GM19240 (cell line): ENCODE measurements around the gene ZNF555.
"Not testable (repeated sequence)": the region's sequence is repeated elsewhere in the genome, so short reads cannot be mapped to it uniquely, and the experiment has no call there.

Experiments
- DNase-seq: peaks from one replicate; pipeline ENCODE4 v3.0.0; 2011; ENCODE audit warnings: low spot score; ENCODE audit not compliant: insufficient read length

The ZNF555 gene

DNA sequence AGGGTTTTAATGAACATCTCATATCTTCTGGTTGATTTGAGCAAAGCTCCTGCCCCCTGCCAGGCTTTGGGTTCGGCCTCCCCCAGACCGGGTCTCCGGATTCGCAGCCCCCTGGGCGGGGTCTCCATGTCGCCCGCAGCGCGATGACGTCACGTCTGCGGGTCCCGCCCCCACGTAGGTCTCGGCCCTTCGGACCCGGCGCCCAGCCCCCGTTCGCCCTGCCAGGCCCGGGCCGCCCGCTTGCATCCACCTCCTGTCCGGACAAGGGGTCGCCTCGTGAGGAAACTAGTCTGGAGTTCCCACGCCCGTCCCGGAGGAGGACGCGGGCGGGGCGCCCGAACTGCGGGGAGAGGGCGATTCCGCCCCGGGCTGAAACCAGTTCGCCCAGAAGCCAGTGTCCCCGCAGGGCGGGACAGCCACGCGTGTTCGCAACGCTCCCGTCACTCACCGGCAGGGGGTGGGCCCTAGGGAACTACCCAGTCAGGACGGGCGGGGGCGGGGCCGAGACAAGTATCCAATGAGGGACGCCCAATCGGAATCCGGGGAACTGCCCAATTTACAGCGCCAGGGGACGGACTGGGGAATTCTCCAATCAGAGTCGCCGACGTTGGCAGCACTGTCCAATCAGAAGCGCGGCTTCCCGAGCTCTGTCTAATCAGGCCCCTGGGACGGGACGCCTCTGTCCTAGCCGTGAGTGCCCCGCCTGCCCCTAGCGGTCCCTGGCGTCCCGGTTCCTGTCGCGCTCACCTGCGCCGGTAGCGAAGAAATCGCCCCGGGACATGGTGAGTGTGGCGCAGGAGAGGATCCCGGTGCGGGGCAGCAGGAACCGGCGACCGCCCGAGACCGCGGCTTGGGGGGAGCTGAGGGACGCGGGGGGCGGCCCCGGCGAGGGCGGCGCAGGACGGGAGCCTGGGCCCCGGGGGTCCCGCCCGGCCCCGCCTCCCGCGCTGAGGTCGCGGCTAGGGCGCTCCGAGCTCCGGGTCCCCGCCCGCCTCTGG is at the start of gene ZNF555:
ZNF555 (plus strand) TSS at position 682 of the 998 bp plus-strand sequence; CDS start at position 780, 98 bp downstream.
- peak; percentile 89 for DNase-seq

DNA sequence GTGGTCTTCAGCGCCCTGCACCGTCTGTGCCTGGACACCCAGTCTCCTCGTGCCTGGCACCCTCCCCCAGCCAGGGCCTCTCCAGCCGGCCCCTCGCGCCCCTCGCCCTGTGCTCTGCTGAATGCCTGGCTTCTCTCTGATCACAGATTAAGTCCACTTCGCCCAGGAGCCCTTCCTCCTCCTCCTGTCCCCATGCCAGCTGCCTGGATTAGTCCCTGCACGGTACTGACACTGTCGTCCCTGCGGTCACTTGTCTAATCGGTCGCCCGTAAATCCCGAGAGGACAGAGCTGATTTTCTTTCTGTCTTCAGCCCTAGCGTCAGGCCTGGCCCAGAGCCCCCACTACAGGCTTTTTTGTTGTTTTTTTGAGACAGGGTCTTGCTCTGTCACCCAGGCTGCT is 49.4 kb upstream of the ZNF555 start:
- DNase-seq: no peak

DNA sequence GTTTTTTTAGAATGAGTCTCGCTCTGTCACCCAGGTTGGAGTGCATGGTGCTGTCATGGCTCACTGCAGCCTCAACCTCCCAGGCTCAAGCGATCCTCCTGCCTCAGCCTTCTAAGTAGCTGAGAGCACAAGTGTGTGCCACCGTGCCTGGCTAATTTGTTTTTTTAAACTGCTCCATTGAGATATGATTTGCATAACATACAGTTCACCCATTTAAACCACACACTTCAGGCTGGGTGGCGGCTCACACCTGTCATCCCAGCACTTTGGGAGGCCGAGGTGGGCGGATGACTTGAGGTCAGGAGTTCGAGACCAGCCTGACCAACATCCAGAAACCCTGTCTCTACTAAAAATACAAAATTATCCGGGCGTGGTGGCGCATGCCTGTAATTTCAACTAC is 48.6 kb upstream of the ZNF555 start:
- not testable (repeated sequence) for DNase-seq

DNA sequence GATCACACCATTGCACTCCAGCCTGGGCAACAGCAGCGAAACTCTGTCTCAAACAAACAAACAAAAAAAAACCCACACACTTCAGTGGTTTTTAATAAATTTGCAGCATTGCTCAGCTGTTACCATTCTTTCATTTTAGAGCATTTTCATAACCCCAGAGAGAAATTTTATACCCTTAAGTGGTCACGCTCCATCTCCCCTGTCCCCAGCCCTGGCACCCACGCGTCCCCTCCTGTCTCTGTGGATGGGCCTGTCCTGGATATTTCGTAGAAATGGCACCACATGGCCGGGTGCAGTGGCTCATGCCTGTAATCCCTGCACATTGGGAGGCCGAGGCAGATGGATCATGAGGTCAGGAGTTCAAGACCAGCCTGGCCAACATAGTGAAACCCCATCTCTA is 48.1 kb upstream of the ZNF555 start:
- no peak for DNase-seq

DNA sequence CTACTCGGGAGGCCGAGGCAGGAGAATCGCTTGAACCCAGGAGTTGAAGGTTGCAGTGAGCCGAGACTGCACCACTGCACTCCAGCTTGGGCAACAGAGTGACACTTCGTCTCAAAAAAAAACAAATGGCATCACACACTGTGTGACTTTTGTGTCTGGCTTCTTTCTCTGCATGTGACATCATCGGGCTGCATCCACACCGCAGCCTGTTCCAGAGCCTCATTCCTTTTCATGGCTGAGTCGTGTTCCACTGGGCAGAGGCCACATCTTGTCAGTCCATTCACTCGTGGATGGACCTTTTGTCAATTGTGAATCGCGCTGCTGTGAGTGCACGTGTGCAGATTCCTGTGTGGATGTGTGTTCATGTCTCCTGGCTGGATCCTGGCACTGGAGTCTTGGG is 47.7 kb upstream of the ZNF555 start:
- DNase-seq: no peak

DNA sequence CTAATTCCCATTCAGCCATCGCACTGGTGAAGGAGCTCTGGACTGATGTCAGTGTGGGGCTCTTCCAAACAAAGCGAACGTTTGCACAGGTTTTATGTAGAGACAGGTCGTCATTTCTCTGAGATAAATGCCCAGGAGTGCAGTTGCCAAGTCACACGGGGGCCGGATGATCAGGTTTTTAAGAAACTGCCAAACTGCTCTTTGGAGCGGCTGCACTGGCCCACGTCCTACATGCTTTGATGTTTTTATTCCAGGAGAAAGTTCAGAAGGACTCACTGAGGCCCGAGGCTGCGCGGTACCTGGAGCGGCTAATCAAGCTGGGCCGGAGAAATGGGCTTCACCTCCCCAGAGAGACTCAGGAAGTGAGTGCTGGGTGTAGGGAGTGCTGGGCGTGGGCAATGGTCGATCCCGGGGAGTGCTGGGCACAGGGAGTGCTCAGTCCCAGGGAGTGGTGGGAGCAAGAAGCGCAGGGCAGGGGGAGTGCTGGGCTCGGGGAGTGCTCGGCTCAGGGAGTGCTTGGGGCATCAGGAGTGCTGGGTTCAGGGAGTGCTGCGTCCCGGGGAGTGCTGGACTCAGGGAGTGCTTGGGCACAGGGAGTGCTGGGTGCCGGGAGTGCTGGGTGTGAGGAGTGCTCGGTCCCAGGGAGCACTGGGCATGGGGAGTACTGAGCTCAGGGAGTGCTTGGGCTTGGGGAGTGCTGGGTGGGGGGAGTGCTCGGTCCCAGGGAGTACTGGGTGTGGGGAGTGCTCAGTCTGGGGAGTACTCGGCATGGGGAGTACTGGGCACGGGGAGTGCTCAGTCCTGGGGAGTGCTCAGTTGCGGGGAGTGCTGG is 45.2 kb upstream of the ZNF555 start:
- DNase-seq: no peak

DNA sequence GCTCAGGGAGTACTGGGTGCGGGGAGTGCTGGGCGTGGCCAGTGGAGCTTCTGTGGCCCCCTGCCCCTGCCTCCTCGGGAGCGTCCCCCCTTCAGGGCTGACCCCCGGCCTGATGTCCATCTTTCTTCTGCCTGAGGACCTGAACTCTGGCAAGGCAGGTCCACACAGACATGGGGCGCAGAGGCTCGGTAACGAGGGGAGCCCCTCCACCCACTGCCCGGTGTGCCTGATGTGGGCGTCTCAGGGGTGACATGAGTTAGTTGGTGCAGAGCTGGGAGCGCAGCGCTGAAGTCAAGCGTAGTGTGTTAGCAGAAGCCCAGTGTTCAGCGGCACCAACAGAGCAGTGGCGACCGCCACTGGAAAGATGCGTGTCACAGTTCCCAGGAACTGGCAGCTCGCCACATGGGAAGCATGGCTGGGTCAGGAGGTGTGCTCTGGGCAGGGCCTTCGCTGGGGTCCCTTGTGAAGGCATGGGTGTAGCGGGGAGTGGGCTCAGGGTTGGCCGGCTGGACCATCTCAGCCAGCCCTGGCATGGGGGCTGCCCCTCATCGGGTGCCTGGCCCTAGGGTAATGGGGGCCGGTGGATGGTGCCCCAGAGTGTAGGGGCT is 44.5 kb upstream of the ZNF555 start:
- DNase-seq: no peak

DNA sequence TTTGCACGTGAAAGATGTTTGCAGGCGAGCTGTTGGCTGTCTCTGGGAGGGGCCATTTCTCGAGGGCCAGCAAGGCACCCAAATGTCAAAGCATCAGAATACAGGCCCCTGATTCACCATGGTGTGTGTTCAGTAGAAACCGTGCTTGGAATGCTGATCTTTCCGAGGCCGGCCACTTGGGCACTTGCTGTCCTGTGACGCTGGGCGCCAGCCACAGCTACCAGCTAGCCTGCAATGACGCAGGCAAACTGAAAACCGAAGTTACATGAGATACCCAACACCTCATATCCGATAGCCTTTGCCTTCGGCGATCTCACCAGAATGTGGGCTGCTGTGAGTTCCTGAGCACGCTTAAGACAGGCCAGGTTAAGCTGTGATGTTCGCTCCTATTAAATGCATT is 44.0 kb upstream of the ZNF555 start:
- DNase-seq: no peak

DNA sequence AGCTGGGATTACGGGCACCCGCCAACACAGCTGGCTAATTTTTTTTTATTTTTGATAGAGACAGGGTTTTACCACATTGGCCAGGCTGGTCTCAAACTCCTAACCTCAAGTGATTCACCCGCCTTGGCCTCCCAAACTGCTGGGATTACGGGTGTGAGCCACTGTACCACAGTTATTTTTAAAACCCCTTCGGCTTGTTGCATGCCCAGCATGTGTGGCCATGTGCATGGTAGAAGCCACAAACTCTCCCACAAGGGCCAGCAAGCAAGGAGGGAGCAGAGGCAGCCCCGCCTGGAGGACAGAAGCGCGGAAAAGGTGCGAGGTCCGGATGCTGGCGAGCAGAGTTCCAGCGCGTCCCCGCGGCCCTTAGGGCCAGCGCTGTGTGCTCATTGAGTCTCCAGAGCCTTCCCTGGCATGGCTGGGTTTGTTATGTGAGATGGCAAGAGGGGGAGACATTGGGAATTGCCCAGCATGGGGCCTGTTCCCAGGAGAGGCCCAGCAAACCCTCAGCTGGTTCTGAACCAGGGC is 43.1 kb upstream of the ZNF555 start:
- no peak for DNase-seq

DNA sequence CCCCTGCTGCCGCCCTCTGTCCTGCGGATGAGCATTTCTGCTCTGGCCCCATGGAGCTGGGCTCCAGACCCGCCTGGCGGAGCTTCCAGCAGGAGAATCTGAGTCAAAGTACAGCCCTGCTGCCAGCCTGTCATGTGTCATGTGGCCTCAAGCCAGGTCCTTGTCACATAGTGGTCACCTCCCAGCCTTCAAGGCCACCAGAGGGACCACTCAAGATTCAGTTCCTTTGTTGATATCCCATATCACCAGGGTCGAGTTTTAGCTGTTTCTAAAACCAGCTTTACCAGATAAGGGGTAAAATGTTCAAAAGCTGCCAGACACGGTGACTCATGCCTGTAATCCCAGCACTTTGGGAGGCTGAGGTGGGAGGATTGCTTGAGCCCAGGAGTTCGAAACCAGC is 42.5 kb upstream of the ZNF555 start:
- DNase-seq: no peak

DNA sequence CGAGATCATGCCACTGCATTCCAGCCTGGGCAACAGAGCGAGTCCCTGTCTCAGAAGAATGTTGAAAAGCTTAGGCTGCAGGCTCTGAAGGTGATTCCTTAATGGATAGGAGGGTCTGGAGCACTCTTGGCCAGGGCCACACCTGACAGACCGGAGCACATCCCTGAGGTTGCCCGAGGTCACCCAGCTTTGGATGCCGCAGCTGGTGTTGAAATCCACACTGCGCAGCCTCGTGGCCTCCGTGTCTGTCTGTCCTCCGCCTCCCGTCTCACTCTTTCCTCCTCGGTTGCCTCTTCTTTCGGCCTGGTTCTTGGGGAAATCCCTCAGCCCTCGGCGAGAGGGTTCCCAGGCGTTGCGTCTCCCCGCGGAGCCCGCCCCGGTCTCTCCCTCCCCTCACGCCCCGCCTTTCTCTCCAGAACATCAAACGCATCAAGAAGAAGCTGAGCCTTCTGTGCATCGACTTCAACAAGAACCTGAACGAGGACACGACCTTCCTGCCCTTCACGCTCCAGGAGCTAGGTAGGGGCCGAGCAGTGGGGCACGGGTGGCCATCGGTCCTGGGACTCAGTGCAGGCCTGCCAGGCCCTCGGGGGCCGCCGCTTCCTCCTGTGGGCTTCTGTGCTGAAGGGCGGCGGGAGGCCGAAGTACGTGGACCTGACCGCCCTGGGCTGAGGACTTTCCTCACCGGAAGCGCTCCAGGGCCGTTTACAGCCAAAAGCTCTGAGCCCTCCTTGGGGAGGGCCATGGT is 41.8 kb upstream of the ZNF555 start:
- no peak for DNase-seq

DNA sequence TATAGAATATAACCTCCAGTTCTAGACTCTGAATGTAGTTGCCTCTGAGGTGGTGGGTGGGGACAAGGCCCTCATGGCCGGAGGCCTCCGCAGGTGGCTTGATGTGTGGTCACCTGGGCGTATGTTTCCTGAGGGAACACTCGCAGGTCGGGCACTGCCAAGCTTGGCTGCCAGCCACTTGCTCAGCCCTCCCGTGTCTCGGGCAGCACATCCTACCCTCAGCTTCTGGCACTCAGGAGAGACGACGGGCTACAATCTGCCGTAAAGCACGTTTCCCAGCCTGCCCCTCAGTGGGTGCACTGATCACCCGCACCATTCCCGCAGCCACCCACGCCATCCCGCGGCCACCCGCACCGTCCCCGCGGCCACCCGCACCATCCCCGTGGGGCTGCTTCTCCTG is 40.8 kb upstream of the ZNF555 start:
- DNase-seq: no peak

DNA sequence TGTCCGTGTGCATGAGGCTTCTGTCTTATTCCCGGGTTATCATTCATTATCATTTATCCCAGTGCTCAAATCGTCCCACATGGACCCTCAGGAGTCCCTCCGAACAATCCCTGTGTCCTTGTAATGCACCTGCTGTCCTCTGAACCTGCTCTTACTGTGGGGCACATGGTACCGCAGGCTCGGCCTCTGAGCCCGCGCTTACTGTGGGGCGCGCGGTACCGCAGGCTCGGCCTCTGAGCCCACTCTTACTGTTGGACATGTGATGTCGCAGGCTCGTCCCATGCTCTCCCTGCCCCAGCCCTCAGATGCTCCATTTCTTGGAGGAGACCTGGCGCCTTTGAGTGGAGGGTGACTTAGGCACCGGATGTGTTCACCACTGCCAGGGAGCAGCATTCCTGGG is 38.4 kb upstream of the ZNF555 start:
- no peak for DNase-seq

DNA sequence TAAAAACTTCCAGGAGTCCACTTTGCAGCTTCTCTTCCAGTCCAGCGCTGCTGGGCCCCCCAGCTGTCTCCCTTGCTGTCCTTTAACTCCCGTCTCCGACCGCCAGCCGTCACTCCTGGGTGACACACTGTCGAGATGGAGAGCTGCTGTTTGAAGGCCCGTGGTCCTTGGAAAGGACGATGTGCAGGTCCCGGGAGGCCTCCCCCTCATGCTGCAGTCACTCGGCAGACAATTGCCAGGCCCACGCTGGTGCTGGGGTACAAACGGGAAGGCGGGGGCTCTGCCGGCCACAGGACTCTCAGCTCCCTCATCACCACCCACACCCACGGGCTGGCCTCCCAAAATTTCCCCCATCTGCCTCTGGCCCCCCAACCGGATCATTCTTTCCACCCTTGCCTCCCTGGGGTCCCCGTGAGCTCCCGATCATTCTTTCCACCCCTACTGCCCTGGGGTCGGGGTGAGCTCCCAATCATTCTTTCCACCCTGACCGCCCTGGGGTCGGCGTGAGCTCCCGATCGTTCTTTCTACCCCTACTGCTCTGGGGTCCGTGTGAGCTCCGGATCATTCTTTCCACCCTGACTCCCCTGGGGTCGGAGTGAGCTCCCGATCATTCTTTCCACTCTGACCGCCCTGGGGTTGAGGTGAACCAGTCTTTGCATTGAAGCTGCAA is 37.7 kb upstream of the ZNF555 start:
- DNase-seq: no peak

DNA sequence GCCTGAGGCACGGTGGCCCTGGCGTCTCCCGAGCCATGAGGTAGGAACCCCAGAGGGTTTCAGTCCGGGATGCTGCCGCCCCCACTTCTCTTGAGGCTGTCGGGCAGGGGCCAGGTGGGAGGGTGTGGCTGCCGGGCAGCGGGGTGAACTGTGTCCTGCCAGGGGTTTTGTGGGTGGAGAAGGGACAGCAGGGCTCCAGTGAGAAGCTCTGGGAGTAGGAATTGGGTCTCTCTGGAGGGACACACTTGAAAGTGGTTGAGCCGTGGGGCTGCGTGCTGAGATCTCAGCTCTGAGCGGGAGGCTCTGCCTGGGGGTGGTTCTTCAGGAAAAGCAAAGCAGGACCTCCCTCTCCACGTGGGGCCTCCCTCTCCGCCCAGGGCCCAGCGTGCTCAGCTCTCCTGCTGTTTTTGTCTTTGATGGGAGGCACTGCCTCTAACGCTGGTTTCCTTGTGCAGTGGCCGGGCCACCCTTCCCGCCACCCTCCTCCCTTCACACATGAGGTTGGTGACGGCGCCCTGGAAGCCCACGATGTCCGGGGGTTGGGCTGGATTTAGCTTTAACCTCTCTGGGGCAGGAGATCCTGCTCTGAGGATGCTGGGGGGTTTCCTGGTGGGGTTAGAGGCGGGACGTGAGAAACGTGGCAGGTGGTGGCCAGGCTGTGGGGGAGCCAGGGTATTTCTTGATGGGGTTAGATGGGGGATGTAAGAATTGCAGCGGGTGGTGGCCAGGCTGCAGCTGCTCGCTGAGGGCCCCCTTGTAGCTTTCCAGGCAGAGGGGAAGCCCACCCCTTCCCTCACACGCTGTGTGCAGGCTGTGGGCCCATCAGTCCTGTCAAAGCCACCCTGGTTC is 36.9 kb upstream of the ZNF555 start:
- DNase-seq: no peak

DNA sequence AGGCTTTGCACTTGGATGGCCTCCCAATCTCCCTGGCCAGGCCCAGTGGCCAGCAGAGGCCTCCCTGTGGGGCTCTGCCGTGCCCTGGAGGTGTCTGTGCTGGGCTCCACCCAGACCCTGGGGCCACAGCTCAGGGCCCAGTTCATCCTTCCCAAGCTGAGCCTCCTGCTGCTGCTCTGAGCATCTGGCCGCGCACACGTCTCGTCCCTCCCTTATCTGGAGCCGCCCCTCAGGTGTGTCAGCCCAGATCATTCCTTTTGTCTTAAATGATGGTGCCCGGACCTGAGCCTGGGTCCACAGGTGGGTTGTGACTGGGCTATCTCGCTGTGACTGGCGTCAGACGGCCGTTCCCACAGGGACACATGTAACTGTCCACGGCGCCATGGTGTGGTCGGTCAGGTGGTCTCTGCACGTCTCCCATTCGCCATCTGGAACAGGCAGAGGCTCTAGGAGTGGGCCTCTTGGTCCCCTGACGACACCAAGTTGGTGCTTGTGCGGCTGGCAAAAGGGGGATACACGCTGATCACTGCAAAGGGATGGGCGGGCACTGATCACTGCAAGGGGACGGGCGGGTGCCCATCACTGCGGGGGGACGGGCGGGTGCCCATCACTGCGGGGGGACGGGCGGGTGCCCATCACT is 35.9 kb upstream of the ZNF555 start:
- DNase-seq: no peak

DNA sequence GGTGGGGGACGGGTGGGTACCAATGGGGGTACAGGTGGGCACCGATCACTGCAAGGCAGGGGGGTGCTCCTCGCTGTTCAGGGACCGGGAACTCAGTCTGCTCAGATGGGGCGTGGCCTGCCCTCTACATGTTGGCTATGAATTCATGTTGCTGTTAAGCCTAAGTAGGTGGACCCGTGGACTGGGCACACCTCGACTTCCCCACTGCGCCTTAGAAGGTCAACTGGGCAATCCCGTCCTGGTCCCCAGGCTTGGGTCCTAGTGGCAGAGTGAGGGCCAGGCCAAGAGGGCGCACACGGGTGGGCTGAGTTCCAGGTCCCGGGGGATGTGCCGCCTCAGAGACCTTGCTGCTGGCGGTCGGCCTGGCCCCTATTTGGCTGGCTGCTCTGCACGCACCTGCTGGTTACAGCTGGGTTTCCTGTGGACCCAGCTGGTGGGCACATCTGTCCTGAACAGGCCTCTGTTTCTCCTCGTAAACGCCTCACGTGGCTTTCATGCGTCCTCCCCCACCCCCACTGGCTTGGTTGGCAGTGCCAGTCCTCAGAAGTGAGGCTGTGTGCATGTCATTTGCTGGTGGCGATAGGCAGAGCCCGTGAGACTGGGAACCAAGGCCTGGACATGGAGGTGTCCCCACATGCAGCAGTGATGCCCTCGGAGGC is 35.2 kb upstream of the ZNF555 start:
- no peak for DNase-seq

DNA sequence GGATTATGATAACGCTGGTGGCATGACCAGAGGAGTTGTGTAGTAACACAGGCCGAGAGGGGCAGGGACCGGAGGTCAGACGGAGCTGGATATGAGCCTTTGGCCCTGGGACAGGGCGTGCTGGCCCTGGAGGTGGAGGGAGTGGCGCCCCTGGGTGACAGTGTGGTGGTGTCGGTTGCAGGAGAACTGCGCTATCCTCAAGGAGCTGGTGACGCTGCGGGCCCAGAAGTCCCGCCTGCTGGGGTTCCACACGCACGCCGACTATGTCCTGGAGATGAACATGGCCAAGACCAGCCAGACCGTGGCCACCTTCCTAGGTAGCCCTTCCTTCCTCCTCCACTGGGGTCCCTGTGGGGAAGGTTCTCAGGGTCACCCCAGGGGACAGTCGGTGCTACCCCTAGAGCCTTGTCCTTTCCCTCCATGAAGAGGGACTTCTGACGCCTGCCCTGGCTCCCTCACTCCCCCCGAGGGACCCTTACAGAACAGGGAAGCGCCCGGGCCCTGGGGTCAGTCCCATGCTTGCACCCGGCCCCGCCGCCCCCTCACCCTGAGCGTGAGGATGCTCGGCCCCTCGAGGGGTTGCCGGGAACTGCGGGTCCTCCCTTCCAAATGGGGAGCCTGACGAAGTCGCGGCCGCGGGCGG is 34.4 kb upstream of the ZNF555 start:
- DNase-seq: no peak
